ENCODE results near the gene PTPRU.
"Not testable (repeated sequence)": the region's sequence is repeated elsewhere in the genome, so short reads cannot be mapped to it uniquely, and the experiment has no call there.

The PTPRU gene

DNA sequence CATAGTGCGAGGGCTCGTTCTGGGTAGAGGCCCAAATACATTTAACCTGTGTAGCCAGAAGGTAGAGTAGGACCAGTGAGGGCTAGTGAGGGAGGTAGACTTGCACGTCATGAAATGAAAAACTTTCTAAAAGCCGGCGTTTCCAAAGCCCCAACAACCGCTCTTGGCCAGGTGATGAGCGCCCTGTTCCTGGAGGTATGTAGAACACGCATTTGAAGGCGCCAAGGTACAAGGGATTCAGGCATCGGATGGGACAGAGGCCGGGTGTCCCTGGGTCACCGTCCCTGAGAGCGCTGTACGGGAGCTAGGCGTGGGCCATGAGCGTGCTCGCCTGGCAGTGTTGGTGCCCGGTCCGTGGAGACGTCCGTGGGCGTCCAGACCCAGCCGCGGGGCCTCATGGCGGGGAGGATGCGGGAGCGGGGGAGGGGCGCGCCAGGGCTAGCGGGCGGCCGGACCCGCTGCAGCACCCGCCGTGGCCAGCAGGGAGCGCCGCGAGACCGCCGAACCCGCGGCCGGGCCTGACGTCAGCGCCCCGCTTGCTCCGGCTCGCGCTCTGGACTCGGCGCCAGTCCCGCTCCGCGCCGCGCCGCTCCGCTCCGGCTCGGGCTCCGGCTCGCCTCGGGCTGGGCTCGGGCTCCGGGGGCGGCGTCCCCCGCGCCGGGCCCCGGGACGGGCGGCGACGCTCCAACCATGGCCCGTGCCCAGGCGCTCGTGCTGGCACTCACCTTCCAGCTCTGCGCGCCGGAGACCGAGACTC lies at the start of gene PTPRU:
PTPRU (plus strand) TSS at position 568 of the 757 bp plus-strand sequence; CDS start at position 691, 123 bp downstream.
- DNase-seq, result peak; percentile 76

GRCh38 chr1:29186707-29187106 lies 49.6 kb upstream of the PTPRU start:
- no peak for DNase-seq

DNA sequence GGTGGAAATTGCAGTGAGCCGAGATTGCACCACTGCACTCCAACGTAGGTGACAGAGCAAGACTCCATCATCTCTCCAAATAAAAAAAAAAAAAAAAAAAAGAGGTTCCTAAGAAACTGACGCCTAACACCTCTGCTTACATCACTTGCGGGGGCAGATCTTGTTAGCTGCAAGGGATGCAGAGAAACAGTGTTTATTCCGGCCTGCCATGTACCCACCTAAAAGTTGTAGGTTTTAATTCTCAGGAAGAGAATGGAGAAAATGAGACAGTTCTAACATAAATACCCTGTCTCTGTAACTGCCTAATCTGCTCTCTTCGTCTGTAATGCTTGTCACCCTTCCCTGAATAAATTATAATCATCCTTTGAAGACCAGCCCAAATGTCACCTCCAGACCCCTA lies 45.6 kb upstream of the PTPRU start:
- no peak for DNase-seq

GRCh38 chr1:29193879-29194455 lies 42.4 kb upstream of the PTPRU start:
- no peak for DNase-seq

DNA sequence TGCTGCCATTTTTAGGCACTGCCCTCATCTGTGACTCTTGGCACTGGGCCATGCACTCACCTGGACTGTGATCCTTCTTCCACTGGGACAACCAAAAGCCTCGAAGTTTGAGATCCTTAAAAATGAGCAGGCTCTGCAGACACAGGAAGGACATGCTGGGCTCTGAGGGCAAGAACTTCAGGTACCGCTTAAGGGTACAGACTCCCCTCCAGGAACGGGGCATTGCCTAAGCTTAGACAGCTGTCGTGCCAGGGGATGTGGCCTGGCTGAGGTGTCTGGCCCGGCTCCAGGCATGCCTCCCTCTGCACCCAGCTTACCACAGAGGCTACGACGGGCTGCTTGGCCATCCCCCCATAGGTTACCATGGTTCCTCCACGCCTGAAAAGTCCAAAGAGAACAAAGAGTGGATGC lies 40.4 kb upstream of the PTPRU start:
- no peak for DNase-seq

DNA sequence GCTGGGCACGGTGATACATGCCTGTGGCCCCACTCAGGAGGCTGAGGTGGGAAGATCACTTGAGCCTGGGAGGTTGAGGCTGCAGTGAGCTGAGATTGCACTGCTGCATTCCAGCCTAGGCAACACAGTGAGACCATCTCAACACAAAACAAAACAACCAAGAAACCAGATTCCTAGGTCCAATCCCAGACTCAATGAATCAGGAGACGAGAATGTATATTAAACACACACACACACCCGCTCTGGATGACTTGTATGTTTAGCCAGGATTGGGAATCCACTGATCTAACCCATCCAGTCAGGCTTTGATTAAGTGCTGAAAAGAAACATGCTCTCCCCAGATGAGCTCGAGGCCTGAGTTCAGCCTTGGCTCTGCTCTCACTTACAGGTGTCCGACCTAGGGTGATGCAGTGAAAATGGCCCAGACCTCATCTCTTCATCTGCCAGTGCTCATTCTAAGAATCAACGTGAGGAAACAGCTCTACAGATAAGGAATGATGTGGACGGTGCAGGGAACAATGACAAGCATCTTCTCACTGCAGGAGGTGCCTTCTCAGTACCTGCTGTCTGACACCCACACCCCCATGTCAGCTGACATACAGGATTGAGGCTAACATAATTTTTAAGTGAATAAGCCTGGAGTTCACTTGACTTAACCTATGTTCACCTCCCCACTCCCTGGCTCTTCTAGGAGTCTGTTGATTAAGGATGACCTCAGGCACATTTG lies 39.3 kb upstream of the PTPRU start:
- DNase-seq, result no peak

DNA sequence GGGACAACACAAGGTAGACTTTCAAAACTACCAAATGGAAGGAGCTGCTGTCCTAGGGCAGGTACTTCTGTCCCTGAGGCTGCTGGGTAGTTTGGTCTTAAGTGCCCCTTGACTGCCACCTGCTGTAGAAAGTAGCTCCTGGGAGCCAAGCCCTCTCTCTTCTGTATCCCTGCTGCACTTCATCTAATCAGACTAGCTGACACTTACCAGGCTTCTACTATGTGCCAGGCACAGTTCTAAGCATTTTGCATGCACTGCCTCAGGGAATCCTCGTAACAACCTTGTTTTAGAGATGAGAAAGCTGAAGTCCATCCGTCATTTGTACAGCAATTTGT lies 38.8 kb upstream of the PTPRU start:
- DNase-seq, result peak; percentile 34

DNA sequence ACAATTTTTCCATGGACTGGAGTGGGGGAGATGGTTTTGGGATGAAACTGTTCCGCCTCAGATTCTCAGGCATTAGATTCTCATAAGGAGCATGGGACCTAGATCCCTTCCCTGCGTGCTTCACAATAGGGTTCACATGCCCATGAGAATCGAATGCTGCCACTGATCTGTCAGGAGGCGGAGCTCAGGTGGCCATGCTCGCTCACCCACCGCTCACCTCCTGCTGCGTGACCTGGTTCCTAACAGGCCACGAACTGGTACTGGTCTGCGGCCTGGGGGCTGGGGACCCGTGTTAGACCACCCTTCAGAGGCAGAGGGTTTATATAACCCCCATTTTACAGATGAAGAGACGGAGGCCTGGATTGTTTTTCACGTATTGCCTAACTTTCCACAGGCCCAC lies 38.3 kb upstream of the PTPRU start:
- no peak for DNase-seq

GRCh38 chr1:29200906-29201594 lies 35.3 kb upstream of the PTPRU start:
- DNase-seq, result no peak

GRCh38 chr1:29201595-29202051 lies 34.7 kb upstream of the PTPRU start:
- DNase-seq, result no peak

- DNase-seq, result no peak
Observed at GRCh38 chr1:29202053-29202452, 34.3 kb upstream of the PTPRU start.

- peak; percentile 92 for DNase-seq
Observed at GRCh38 chr1:29202584-29203340, 33.6 kb upstream of the PTPRU start.

- no peak for DNase-seq
Observed at GRCh38 chr1:29208442-29208841, 27.9 kb upstream of the PTPRU start.

DNA sequence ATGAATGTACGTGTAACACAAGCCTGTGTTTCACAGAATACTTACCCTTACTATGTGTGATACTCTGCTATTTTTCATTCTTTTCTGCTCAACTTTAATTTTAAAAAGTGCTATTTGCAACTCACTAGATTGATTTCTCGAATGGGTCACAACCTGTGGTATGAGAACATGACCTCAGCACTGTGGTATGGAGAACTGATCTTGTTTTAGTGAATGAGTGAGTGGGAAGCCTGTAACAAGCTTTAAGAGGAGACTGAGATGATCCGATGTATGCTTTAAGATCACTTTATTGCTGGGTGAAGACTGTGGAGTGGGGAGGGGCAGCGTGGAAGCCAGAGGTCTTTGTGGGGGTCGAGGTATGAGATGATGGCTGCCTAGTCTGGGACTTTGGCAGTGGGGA lies 27.1 kb upstream of the PTPRU start:
- DNase-seq, result no peak

GRCh38 chr1:29210278-29211085 lies 25.8 kb upstream of the PTPRU start:
- DNase-seq, result no peak

DNA sequence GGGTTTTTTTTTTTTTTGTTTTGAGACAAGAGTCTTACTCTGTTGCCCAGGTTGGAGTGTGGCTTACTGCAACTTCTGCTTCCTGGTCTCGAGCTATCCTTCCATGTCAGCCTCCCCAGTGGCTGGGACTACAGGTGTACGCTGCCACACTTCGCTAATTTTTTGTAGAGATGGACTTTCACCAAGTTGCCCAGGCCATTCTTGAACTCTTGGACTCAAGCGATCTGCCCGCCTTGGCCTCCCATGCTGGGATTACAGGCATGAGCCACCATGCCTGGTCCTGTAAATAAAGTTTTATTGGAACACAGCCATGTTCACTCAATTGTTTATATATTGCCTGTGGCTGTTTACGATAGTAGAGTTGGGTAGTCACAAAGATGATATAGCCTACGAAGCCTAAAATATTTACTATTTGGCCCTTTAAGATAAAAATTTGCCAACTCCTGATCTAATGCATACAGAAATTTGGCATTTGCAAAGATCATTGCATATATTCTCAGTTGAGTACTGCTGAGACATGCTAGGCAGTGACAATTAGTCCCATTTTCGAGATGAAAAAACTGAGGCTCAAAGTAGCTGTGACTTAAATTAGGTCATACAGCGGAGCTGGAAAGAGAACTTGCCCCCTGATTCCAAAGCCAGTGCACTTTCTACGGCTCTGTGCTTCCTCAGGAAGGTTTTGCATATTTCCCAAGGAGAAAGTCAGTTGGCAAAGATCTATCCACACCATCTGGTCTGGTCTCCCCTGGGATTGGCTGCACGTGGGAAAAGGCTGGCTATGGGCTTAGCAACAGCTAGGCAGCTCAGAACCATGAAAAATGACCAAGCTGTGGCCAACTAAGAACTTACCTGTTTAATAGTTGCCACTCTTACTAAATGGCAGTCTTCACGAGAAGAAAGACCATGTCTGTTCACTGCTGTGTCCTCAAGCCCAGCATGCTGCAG lies 25.0 kb upstream of the PTPRU start:
- no peak for DNase-seq

DNA sequence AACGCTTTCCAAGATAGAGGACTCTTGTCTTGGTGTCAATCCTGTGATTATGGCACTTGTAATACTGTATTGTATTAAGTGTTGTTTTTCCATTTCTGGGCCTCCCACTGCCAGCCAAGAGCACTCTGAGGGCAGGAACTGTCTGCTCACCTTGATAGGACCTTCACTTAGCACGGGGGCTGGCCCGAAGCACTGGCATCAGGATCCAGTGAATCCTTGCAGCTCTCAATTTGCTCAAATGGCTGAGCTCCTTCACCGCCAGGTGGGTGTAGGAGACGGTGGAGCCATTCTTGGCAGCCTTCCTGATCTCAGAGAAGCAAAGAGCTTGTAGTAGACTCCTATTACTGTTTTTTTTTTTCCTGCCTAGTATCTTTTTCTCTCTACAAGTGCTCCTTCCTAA lies 23.3 kb upstream of the PTPRU start:
- no peak for DNase-seq

- DNase-seq, result no peak
Observed at GRCh38 chr1:29217633-29218032, 18.7 kb upstream of the PTPRU start.

GRCh38 chr1:29218223-29218622 lies 18.1 kb upstream of the PTPRU start:
- DNase-seq, result no peak

- DNase-seq, result no peak
Observed at GRCh38 chr1:29221296-29221695, 15.0 kb upstream of the PTPRU start.

DNA sequence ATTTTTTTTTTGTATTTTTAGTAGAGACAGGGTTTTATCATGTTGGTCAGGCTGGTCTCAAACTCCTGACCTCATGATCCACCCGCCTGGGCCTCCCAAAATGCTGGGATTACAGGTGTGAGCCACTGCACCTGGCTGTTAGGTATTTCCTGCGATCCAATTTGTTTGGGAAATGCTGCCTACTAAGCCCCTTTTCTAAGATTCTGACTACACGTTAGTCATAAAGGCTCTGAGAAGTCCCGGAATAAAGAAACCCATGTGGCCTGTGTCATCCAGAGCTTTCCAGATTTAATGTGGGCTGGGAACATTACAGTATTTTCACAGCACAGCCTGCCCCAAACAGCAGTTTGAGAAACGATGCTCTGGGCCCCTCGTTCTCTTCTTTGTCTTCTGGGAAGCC lies 14.1 kb upstream of the PTPRU start:
- not testable (repeated sequence) for DNase-seq

Data from activated CD4-positive, alpha-beta T cell treated with anti-CD3 and anti-CD28 coated beads, Interleukin-2, amount 50 U/mL, for 16 hours (primary cell).